IPS-NIHi7 (cell line): ENCODE results near the gene SLC6A14.

Experiments
- DNase-seq: peaks from one replicate; pipeline ENCODE4 v3.0.0; 2012; ENCODE audit warnings: mixed read lengths; ENCODE audit errors: extremely low spot score

Gene SLC6A14

DNA sequence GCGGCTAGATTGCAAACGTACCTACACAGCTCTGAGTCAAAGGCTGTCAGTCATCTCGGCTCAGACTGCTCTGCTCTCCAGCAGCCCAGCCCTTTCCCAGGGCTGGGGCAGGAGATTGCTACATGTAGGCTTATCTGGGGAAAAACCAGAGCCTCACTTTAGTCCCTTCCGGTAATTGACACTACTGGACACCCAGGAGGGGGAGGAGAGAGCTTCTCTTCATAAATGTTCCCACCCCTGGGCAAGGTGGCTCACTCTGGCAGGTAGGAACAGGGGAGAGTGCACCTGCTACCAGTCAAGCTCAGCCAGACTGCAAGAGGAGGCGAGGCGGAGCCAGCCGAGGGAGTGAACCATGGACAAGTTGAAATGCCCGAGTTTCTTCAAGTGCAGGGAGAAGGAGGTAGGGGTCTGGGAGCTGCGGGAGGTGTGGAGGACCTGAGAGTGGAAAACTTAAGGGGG lies at the start of gene SLC6A14:
Gene SLC6A14, plus strand, starts transcription at position 249 of the 459 bp plus-strand sequence. Its CDS starts 104 bp downstream, at position 353.
- peak; percentile 8 for DNase-seq

DNA sequence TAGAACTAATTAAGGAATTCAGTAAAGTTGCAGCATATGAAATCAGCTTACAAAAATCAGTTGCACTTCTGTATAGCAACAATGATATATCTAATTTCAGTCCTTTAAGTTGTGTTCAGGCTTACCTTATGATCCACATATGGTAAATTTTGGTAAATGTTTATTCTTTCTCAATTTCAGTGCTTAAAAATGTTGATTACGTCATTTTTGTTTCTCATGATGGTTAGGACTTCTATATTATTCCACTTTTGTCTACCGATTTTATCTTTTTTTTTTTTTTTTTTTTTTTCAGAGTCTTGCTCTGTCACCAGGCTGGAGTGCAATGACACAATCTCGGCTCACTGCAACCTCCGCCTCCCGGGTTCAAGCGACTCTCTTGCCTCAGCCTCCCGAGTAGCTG lies 40.7 kb upstream of the SLC6A14 start:
- no peak for DNase-seq

DNA sequence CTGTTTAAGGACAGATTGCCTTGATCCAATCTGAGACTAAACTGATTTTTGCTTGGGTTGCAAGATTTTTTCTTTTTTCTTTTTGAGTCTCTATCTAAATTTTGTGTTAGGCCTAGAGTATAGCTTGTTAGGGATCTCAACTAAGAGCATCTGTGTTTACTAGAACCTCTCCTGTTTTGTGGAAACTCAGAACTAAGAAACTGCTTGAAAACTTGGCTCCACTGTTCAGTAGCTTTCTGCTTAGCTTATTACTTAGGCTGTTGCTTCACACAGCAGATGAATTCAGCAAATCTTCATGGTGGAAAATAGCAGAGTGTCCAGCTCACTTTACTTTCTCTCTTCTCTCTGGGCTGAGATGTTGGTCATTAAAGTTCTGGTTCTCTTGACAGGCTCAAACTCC lies 36.7 kb upstream of the SLC6A14 start:
- DNase-seq = no peak

DNA sequence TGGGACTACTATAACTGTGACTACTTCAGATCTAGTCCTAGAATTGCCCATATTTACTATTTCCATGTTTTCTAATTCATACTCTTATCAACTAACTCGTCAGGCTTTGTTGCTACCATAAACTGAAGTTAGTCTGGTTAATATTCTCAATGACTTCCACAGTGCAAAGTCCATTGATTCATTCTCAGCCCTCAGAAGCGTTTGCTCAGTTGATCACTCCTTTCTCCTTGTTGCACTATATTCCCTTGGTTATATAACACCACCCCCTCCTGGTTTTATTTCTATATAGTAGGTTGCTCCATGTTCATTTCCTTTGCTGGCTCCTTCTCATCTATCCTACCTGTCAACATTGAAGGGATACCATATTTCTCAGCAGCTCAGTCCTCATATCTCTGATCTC lies 27.2 kb upstream of the SLC6A14 start:
- no peak for DNase-seq

DNA sequence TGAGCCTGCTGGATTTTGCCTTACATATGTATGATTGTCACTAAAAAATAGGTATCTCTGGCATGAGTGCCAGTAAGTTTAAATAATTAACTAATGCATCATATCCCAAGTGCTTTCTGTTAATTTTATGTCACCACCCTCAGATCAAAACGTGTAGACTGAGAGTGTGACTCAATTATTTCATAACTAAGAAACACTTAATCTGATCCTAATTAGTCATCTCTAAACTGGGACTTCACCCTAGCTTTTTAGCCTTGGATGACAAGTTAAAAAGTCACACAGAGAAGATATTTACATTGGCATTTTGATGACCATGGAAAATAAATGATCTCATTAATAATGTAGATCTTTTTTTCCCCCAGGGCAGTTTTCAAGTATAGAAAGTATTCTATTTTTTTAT lies 23.1 kb upstream of the SLC6A14 start:
- DNase-seq = no peak

DNA sequence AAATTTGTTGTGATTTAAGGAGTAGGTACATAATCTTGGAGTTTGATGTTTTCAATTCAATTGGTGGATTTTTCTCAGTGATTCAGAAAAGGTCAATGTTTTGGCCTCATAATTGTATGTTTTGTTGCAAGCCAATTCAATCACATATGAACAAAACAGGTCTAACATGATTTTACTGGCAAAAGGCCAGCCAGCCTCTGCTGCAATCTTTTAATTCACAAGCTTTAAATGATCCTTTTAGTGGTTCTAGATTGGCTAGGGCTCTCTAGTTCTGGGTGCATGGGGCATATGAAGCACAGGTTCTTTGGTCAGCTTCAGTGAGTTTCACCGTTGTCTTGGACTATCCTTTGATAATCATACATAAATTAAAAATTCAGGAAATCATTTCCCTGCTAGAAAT lies 19.2 kb upstream of the SLC6A14 start:
- no peak for DNase-seq

DNA sequence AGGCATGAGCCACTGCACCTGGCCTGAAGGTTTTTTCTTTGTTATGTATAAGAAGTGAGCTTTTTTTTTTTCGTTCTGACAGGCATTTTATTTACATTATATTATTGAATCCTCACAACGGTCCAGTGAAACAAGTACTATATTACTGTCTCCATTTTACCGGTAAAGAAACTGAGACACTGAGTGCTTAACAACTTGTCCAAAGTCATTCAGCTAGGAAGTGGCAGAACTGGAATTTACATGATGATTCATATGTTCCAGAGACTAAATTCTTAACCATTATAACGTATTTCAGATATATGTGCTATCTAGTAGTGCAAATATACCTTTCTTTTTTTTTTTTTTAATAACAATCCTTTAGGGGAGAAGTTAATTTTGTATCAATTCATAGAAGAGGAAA lies 18.4 kb upstream of the SLC6A14 start:
- DNase-seq = no peak

DNA sequence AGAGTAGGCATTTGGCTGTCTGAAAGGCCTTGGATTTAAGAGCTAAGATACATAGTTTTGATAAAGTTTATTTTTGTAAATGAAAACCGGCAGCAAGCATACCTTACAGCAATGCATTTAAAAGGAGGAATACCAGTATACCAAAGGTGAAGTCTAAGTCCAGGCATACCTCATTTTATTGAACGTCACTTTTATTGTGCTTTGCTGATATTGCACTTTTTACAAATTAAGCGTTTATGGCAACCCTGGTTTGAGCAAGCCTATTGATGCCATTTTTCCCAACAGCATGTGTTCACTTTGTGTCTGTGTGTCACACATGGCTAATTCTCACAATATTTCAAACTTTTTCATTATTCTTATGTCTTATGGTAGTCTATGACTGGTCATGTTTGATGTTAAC lies 8.4 kb upstream of the SLC6A14 start:
- no peak for DNase-seq

DNA sequence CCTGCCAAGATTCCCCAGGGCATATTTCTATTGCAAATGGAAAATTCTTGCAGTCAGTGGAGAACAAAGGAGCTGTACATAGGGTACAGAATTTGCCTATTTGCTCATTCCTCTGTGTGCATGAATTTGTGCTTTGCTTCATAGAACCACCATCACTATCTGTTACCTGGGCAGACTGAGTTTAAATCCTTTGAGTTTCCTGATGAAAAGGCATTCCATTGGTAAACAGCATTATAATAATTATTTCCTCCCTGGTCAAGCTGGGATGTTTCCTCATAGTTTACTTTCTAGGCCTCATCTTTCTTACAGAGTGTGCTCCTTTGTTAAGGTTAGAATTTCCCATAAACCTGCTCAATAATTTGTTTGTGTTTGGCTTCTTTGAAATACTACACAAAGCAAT lies 809 bp upstream of the SLC6A14 start:
- DNase-seq = no peak

GRCh38 chrX:116449156-116449555 lies 12.8 kb downstream of the SLC6A14 start:
- no peak for DNase-seq

- no peak for DNase-seq
These were observed 26.4 kb downstream of the SLC6A14 start, which contains the start of gene CT83 for GRCh38 chrX:116462822-116463221. TSS of gene CT83 (minus strand) at chrX:116462976. CDS start at chrX:116462856, 120 bp downstream.

GRCh38 chrX:116480059-116480458 lies 43.7 kb downstream of the SLC6A14 start:
- DNase-seq = no peak

DNA sequence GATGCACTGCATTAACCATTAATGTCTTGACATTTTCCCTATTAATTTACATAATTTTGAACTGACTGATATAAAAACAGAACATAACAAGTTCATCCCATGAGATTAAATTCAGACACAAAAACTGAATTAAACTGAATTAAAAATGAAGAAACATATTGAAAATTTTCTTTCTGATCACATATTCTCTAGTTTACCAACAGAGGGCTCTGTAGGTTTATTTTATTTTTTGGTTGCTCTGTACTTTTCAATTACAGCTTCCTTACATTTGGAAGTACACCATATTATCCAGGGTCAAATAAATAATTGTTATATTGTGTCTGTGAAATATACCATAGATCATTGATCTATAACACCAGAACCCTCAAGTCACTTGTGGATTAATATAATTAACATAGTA lies 53.7 kb downstream of the SLC6A14 start:
- no peak for DNase-seq

DNA sequence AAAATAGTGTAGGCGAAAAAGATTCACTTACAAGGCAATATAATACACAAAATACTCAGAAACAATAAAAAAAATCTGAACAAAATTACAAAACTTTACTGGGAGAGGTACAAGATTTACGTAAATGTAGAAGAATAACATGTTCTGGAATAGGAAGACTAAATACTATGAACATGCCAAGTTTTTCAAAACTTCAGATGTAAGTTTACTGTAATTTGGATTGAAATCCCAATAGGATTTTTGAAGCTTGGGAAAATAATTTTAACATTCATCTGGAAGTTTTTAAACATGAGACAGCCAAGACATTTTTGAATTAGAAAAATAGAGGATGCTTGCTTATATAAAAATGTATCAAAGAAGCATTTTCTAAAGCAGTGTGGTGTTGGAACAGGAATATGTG lies 56.9 kb downstream of the SLC6A14 start:
- DNase-seq = no peak

DNA sequence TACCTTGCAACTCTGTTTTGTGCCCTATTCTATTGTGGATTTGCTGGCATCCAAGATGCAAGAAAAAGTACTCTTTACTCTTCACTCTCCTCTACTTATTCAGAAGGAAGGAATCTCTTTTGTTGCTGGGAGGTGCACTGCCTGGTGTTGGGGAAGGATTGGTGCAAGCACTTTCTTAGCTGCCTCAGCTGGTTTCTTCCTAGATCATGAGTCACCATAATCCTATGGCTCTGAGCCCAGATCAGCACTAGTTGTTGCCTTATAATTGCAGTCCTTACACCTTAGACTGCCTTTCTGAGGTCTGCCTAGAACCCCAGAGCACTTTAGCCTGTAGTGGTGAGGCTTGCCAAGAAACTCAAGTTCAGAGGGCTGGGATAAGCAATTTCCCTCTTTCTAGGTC lies 63.4 kb downstream of the SLC6A14 start:
- DNase-seq = peak; percentile 9
